ENCODE measurements around the gene EIF3L.
A peak's percentile ranks its signal among the peaks of the same experiment; 100 is the strongest.

Gene EIF3L

GRCh38 chr22:37910890-37911672, 61.9 kb downstream of the EIF3L start:
- Histone ChIP-seq H3K4me2 (peak overlapping the region; percentile 82), H3K4me1 (peaks cover 89% of the 10 kb centered on the region), H3K9ac (peak overlapping the region; percentile 47), H3K9me3 (no peaks in the 10 kb centered on the region), H4K20me1 (peaks cover 66% of the 10 kb centered on the region), H3K4me3 (no peak overlapping the region), H3K27ac (peak overlapping the region; percentile 25), H3K36me3 (peaks cover 16% of the 10 kb centered on the region), H3K27me3 (no peaks in the 10 kb centered on the region)
- TF ChIP-seq Cebpa-rat (IDR thresholded peaks at IDR 0.05): no peak

- H3K4me1 ChIP-seq: peaks cover 94% of the 10 kb centered on the region
- H3K9me3 ChIP-seq: no peaks in the 10 kb centered on the region
- 0 out of 2 replicates have a peak overlapping the region, but pooled peaks have one; percentile 47 for H3K9ac ChIP-seq
- H3K27ac ChIP-seq: peak overlapping the region; percentile 25; the same call in 1 of the 2 replicates
- H3K4me2 ChIP-seq: peak overlapping the region; percentile 82
- H3K4me3 ChIP-seq: no peak overlapping the region
- H4K20me1 ChIP-seq: peaks cover 66% of the 10 kb centered on the region
- TF ChIP-seq Cebpa-rat (IDR thresholded peaks at IDR 0.05): no peak
- H3K36me3 ChIP-seq: peaks cover 22% of the 10 kb centered on the region
- no peaks in the 10 kb centered on the region for H3K27me3 ChIP-seq
Measured at GRCh38 chr22:37911697-37912096, 62.5 kb downstream of the EIF3L start.

GRCh38 chr22:37912171-37912570, 63.0 kb downstream of the EIF3L start:
- Histone ChIP-seq H3K4me1 (peaks cover 94% of the 10 kb centered on the region), H3K27ac (peak overlapping the region; percentile 14; the same call in 1 of the 2 replicates), H3K27me3 (no peaks in the 10 kb centered on the region), H3K9ac (no peak overlapping the region), H3K9me3 (no peaks in the 10 kb centered on the region), H3K36me3 (peaks cover 27% of the 10 kb centered on the region), H4K20me1 (peaks cover 63% of the 10 kb centered on the region), H3K4me2 (peak overlapping the region; percentile 82), H3K4me3 (no peak overlapping the region)
- TF ChIP-seq Cebpa-rat (IDR thresholded peaks at IDR 0.05): no peak

GRCh38 chr22:37913233-37913721, 64.1 kb downstream of the EIF3L start:
- Histone ChIP-seq H3K27ac (0 out of 2 replicates have a peak overlapping the region, but pooled peaks have one; percentile 15), H3K9ac (no peak overlapping the region), H4K20me1 (peaks cover 52% of the 10 kb centered on the region), H3K9me3 (no peaks in the 10 kb centered on the region), H3K27me3 (no peaks in the 10 kb centered on the region), H3K4me2 (peak overlapping the region; percentile 82), H3K4me3 (no peak overlapping the region), H3K4me1 (peaks cover 94% of the 10 kb centered on the region), H3K36me3 (peaks cover 37% of the 10 kb centered on the region)
- TF ChIP-seq Cebpa-rat (IDR thresholded peaks at IDR 0.05): no peak

- Histone ChIP-seq H3K4me3 (no peak overlapping the region), H3K4me1 (peaks cover 94% of the 10 kb centered on the region), H4K20me1 (peaks cover 25% of the 10 kb centered on the region), H3K27ac (peak overlapping the region; percentile 22; the same call in 1 of the 2 replicates), H3K4me2 (no peak overlapping the region), H3K27me3 (no peaks in the 10 kb centered on the region), H3K9ac (no peak overlapping the region), H3K36me3 (peaks cover 49% of the 10 kb centered on the region), H3K9me3 (no peaks in the 10 kb centered on the region)
- TF ChIP-seq Cebpa-rat (IDR thresholded peaks at IDR 0.05): no peak
Measured at GRCh38 chr22:37916311-37916710, 67.1 kb downstream of the EIF3L start.

- TF ChIP-seq Cebpa-rat (IDR thresholded peaks at IDR 0.05): no peak
Measured at GRCh38 chr22:37917874-37918548, 68.8 kb downstream of the EIF3L start.

GRCh38 chr22:37918580-37919270, 69.5 kb downstream of the EIF3L start:
- H3K27ac ChIP-seq: peak overlapping the region; percentile 73
- H3K36me3 ChIP-seq: peaks cover 44% of the 10 kb centered on the region
- H4K20me1 ChIP-seq: peaks cover 1% of the 10 kb centered on the region
- peaks cover 91% of the 10 kb centered on the region for H3K4me1 ChIP-seq
- H3K9ac ChIP-seq: peak overlapping the region; percentile 53; the same call in 1 of the 2 replicates
- TF ChIP-seq Cebpa-rat (IDR thresholded peaks at IDR 0.05): no peak
- peak overlapping the region; percentile 81 for H3K4me2 ChIP-seq
- no peaks in the 10 kb centered on the region for H3K9me3 ChIP-seq
- H3K27me3 ChIP-seq: no peaks in the 10 kb centered on the region
- peak overlapping the region; percentile 12; the same call in 1 of the 2 replicates for H3K4me3 ChIP-seq

More at GRCh38 chr22:37917874-37918548, 68.8 kb downstream of the EIF3L start:
- peaks cover 44% of the 10 kb centered on the region for H3K36me3 ChIP-seq
- peaks cover 91% of the 10 kb centered on the region for H3K4me1 ChIP-seq
- peak overlapping the region; percentile 53; the same call in 1 of the 2 replicates for H3K9ac ChIP-seq
- peak overlapping the region; percentile 81 for H3K4me2 ChIP-seq
- H3K27me3 ChIP-seq: no peaks in the 10 kb centered on the region
- no peaks in the 10 kb centered on the region for H3K9me3 ChIP-seq
- H3K27ac ChIP-seq: peak overlapping the region; percentile 73
- peaks cover 8% of the 10 kb centered on the region for H4K20me1 ChIP-seq
- peak overlapping the region; percentile 12; the same call in 1 of the 2 replicates for H3K4me3 ChIP-seq

- Histone ChIP-seq H3K4me2 (peak overlapping the region; percentile 81), H3K27ac (peak overlapping the region; percentile 73)
- no peak for TF ChIP-seq Cebpa-rat (IDR thresholded peaks at IDR 0.05)
Measured at GRCh38 chr22:37920126-37920525, 70.9 kb downstream of the EIF3L start.

GRCh38 chr22:37922191-37922590, 73.0 kb downstream of the EIF3L start:
- H3K36me3 ChIP-seq: peaks cover 27% of the 10 kb centered on the region
- peaks cover 4% of the 10 kb centered on the region; the same call in 1 of the 2 replicates for H4K20me1 ChIP-seq
- no peaks in the 10 kb centered on the region for H3K9me3 ChIP-seq
- no peak for TF ChIP-seq Cebpa-rat (IDR thresholded peaks at IDR 0.05)
- H3K4me3 ChIP-seq: no peak overlapping the region
- 0 out of 2 replicates have a peak overlapping the region, but pooled peaks have one; percentile 28 for H3K27ac ChIP-seq
- H3K27me3 ChIP-seq: no peaks in the 10 kb centered on the region
- H3K4me1 ChIP-seq: peaks cover 96% of the 10 kb centered on the region
- peak overlapping the region; percentile 81 for H3K4me2 ChIP-seq
- H3K9ac ChIP-seq: no peak overlapping the region

More at GRCh38 chr22:37920126-37920525, 70.9 kb downstream of the EIF3L start:
- H3K4me1 ChIP-seq: peaks cover 91% of the 10 kb centered on the region
- no peaks in the 10 kb centered on the region for H4K20me1 ChIP-seq
- H3K9me3 ChIP-seq: no peaks in the 10 kb centered on the region
- H3K36me3 ChIP-seq: peaks cover 44% of the 10 kb centered on the region
- H3K27me3 ChIP-seq: no peaks in the 10 kb centered on the region
- H3K4me3 ChIP-seq: peak overlapping the region; percentile 4; the same call in 1 of the 2 replicates
- peak overlapping the region; percentile 53; the same call in 1 of the 2 replicates for H3K9ac ChIP-seq
